T follicular helper cell (primary cell): ENCODE measurements around the gene HOXC5.

Experiments
- DNase-seq: peaks from one replicate; pipeline ENCODE4 v3.0.0-alpha.2; 2020; ENCODE audit warnings: low read depth

HOXC5 gene

DNA sequence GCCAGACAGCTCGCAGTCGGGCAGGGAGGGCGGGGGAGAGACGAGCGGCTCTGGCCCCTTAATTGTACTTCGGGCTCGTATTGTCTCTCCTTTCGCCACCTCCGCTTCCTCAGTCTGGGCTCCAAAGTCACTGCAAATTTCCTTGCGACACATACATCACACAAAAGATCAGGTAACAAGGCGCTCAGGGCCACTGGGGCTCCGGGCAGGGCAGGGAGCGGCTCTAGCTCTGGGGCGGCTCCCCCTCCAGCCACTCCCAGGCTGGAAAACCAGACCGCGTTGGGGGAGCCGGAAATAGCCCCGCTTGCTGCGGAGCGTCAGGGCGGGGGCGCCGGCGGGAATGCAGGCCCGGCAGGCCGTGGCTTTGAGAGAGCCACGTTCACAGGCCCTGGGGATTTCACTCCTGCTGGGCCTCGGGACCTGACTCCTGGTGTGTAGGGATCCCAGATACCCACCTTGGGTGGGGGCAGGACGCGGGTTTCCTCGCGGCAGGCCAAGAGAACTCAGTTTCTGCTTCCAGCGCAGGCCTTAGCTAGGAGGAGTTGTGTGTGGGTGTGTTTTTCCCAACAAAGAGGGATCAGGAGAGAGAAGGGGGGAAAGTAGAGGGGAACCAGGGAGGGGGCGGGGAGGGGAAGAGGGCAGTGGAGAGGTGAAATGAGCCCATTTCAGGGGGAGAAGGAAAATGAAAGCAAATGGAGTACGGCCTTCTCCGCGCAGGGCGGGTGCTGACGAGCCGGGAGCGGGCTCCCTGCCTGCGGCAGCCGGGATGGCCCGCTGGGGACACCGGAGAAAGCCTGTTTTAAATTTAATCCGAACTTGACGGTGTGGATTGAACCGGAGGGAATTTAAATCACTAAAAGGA is 37.2 kb upstream of the HOXC5 start:
- no peak for DNase-seq

DNA sequence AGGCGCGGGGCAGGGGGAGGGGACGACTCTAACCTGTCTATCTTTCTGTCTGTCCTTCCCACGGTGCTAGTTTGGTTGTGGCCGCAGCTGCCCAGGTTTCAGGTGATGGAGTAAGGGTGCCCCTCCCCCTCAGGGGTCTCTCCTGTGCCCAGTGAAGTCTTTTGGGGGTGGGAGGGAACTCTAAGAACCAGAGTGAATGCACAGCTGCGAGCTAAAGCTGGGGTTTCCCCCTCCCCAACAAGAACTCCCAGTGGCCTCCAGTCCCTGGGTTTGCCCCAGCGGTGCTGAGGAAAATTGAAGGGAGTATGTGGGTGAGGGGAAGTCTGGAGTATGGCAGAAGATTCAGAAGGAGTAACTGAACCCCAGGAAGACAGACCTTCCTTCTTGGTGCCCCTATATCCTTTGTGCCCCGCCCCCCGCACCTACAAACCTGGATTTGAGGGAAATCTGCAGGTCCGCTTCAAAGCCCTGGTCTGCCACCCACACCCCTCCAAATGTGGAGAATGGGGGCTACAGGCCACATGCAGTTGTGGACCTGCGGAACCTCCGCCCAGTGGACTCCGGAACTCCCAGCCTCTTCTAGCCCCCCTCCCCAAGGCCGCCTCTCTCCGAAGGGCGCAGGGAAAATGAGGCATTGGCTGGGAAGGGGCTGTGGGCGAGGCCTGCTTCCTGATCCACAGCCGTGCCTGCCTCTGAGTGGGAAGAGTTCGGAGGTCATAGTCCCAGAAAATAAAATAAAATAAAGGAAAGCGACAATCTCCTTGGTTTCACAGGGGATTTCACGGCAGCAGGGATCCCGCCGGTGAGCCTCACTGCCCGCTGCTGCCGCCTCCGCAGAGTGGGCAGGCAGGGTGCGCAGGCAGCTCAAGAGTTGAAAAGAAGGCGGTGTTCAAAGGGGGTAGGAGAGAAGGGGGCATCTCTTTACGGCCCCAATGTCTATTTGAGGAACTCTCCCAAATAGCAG is 36.3 kb upstream of the HOXC5 start:
- no peak for DNase-seq

DNA sequence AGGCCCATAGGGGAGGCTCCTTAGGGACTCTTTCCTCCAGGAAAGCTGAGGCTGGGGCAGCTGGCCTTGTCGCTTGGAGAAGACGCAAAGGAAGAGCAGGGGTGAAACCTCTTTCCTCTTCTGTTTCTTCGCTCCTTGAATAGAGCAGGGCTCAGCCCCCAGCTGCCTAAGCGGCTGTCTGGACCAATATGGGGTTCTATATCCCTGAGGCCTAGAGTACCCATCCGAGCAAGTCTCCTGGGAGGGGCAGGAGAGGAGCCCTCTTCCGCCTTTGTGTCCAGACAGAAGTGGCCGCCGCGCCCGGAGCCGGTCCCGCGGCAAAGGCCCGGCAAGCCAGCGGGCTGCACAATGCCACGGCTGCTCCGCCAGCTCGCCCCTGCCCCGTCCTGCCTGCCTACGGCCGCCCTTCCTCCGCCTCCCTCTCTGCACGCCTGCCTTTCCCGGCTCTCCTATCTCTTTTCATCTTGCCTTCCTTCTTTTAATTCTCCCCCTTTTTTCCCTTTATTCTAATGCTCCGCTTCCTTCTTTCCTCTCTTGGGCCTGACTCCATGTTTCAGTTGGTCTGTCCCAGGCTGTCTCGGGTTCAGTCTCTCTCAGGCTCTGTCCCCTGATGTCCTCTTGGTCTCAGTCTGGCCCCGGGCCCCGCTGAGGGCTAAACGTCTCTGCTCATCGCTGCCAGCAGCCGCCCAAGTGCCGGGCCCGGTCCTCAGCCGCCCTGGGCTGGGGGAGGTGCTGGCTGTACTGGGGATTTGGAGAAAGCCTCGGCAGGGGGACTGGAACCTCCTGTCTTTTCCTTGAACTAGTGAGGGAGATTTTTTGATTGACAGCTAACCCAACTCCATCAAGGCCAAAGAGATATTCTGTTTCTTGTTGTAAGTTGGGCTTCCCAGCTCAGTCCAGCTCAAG is 35.4 kb upstream of the HOXC5 start:
- no peak for DNase-seq

DNA sequence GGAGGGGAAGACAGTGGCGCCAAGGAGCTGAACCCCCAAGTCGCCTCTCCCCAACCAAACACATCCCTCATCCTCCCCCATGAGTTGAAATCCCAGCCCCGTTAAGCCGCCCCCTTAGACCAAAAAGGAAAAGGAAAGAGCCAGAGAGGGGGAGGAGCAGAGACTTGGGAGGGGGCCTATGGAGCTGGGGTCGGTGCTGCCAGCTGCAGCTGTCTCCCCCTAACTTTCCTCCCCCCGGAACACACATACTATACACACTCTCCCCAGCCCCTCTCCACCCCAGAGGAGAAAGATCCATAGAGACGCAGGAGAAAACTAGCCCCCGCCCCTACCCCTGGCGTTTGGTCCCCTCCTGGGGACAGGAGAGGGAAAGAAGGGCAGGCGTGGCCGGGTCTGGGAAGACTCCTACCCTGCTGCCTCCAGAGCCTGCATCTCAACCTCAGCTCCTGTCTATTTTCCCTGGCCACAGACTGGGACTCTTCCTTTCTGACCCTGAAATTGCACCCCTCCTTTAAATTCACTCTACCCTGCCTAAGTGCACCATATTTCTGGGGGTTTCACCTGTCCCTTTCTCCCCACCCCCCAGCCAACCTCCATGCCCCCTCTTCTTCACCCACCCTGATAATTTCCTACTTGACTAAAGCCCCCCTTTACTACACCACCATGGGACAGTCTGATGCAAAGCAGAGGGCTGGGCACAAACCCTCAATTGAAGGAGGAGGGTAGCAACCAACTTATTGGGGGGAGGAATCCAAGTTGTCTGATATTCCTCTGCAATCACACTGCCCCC is 34.5 kb upstream of the HOXC5 start:
- no peak for DNase-seq

DNA sequence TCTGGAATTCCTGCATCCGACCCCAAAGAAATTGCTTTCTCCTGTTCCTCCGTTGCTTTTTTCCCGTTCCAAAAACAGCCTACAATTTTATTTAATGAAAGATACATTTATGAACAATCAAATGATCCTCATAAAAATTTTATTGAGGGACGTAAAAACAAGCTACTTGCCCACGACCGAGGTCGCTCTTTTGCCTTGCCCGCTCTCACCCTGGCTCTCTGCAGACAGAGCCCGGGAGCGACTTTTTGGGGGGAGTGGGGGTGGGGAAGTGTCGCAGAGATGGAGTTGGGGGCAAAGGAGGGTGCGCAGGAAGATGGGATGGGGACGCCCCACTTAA is 34.0 kb upstream of the HOXC5 start:
- no peak for DNase-seq

DNA sequence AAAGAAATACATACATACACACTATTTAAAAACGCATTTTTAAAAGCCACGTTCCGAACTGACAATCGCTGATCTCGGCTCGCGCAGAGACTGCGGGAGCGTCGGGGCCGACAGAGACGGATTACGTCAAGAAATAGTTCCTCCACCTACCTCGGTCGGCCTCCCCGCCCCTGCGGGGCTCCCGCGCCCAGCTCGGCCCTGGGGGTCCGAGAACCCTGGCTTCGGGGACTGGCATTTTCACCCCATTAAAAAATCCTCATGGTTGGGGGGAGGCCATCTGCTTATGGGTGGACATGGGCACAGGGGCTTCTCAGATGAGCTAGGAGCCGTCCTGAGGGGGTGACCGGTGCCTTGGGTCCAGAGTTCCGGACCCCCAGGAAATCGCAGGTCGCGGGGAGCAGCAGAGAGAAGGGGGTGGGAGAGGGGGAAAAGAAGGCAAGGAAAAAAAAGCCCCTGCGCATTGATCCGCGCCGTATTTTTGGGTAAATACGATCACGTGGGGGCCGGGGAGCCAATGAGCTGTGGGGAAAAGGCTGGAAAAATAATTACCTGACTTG is 33.2 kb upstream of the HOXC5 start:
- no peak for DNase-seq

DNA sequence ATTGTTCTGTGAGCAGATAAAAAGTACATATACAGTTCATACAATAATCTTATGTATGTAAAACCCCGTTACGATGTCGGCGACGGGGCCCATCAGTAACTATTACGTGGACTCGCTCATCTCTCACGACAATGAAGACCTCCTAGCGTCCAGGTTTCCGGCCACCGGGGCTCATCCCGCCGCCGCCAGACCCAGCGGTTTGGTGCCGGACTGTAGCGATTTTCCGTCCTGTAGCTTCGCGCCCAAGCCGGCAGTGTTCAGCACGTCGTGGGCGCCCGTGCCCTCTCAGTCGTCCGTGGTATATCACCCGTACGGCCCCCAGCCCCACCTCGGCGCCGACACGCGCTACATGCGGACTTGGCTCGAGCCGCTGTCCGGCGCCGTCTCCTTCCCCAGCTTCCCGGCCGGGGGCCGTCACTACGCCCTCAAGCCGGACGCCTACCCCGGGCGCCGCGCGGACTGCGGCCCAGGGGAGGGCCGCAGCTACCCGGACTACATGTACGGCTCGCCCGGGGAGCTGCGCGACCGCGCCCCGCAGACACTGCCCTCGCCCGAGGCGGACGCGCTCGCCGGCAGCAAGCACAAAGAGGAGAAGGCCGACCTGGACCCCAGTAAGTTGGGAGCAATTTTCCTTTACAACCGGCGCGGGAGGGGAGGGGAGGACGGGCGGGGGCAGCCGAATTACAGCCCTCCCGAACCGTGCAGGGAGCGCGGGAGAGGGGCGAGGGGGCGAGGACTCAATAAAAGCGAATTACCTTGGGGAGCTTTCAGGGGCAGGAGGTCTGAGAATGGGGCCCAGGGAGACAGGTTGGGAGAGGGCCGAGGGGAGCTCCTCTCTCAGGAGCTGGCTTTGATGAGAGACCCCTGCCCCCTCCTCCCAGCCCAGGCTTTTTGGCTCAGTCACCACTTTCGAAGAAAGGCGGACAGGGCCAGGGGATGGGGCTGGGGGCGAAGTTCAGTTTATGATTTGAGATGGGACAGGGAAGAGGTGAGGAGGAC is 32.4 kb upstream of the HOXC5 start, which contains the start of gene HOXC9:
Gene HOXC9 (plus strand): TSS at position 46 of the 999 bp plus-strand sequence. CDS start 28 bp downstream, at position 74.
- no peak for DNase-seq

DNA sequence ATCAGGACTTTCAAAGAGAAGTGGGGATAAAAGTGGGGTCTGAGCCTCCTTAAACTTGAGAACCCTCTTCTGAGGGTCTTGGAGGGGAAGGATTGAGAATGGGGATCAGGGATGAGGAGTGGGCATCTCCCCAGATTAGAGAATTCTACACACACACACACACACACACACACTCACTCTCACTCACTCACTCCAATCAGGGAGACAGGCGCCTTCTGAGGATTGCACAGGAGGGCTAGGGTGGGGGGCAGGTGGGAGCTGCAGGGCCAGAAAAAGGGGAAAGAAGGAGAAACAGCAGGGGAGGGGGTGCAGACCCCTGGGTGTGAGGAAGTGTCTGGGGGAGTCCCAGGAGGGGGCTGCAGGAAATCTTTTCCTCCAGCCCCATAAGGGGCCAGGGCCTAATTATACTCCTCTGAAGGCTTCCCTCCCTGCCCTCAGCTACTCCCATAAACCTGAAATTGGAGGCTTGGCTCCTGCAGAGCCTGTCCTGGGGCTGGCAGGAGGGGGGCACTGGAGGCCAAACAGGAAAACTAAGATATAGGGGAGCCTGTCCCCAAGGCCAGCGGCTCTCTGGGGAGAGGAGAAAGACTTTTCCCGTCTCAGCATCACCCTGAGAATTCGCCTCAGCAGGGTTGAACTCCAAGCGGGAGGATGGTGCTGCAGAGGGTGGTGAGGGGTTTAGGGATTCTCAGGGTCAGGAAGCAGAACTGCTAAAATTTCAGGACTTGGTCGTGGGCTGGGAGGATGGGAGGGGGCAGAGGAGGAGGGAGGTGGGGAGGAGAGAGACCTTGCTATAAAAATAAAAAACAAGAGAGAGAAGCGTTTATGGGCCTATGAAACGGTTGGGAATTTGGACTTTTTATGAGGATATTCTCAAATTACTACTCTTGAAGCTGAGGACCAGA is 31.3 kb upstream of the HOXC5 start:
- DNase-seq, result no peak

DNA sequence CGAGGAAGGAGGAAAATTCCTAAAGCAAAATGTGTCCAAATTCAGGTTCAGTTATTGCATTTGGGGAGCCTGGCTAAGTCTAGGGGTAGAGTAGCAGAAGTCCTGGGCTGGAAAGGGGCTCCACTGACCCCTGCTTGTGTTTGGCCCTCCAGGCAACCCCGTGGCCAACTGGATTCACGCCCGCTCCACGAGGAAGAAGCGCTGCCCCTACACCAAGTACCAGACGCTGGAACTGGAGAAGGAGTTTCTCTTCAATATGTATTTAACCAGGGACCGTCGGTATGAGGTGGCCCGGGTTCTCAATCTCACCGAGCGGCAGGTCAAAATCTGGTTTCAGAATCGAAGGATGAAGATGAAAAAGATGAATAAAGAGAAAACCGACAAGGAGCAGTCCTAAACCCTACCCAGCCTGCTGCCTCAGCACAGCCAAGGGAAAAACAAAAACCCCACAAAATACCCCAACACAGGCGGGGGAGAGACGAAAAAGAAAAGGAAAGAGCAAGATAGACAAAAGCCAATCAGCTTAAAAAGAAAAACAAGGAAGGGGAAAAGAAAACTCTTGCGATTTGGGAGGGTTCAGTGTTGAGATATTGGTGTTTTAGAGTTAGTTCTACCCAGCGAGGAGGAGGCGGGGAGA is 30.5 kb upstream of the HOXC5 start:
- no peak for DNase-seq

DNA sequence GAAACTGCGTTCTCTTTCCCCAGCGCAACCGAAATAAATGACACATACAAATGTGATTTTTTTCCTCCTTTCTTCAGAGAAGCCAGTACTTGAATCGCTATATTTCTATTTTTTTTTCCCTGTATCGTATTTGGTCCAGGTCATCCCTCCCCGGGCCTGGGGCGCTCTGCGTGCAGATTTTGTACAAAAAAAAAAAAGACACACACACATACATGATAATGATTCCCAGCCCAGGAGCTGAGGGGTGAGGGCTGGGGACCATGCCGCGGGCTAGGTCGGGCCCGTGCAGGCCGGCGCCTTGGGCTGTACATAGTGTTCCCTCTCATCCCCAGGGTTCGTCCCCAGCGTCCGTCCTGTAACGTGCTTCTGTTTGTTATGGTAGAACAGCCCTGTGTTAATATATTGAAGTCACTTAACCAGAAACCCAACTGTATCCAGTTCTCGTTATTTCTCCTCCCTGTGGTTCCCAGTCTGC is 29.9 kb upstream of the HOXC5 start:
- no peak for DNase-seq

DNA sequence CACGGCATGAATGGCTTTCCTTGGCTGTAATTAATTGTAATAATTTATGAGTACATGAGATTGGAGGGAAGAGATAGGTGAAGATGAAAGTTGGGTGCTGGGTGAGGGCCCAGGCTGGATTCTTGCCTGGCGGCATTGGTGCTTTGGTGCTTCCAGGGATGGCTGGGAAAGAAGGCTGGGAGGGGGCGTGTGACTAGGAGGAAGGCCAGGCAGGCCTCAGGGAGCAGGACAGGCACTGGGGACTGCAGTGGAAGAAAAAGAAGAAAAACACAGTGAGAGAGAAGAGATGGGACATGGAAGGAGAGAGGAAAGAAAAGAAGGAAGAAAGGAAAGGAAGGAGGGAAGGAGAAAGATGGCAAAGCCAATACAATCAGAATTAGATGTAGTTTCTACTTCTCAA is 29.2 kb upstream of the HOXC5 start:
- DNase-seq, result no peak

DNA sequence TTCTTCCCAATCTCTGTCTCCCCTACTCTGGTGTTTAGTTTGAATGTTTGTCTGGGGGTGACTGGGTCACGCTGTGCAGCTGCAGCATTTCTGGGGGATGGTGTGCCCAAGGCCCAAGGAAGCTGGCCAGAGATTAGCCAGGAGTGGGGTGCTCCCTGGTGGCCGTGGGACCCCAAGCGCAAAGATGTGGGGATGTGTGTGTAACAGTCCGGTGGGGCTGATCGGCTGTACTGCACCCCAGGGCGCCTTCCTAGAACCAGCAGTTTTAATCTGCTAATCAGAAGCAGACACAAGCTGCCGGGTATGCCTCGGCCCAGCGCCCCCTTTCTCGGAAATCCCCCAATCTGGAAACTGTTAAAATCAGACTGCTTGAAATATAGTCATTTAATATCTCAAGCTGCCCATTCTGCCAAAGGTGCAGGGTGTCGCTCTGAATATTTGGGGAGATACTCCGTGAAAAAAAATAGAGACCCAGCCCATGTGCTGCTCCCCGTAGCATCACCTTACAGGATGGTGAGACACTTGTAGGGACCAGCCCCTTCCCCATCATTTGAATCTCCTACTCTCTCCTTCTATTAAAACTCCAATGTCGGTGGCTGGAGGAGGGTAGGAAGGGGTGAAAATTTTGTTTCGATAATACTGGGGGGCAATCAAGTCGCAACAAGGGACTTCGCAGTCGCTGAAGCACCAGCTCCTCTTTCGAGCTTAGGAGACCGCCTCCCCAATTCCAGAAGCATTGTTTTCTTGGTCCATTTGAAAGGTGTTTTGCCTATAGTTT is 28.6 kb upstream of the HOXC5 start:
- no peak for DNase-seq

DNA sequence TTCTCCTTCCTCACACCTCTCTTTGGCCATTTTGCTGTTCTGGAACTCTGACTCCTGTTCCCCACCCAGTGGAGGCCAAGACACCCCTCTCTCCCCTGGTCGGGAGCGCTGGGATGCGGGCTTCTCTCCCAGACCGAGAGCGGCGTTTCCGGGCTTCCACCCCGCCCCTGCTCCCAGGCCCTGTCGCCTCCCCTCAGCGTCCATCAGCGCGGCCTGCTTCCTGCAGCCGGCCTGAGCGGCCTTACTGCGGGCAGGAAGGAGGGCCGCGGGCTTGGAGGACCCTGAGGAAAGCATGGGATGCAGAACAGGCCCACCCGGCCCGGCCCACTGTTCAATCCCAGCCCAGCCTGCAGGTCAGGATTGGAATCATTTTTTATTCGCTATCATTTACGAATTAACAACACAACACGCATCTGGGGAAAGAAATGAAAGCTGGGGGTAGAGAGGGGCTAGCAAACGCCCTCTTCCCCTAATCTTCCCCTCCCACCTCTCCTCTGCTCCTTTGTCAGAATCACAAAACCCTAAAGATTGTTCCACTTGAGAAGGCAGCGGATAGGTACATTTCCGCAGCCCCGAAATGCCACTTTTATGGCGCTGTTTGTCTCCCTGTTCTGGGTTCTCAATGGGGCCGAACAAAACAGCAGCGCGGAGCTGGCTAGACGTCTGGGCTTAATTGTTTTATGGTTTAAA is 27.9 kb upstream of the HOXC5 start:
- DNase-seq, result no peak

DNA sequence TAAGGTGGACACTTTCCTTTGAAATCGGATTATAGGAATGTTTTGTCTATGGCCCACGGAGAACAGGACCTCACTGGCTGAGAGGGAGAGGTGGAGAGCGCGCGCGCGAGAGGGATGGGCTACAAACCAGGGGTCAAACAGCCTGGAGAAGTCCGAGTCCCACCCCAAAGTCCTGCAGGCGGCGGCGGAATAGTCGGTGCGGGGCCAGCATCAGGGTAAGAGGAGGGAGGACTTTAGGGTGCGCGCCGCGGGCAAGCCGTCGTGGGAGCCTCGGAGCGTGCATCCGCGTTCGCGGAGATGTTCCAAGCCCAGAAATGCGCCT is 27.4 kb upstream of the HOXC5 start:
- no peak for DNase-seq

DNA sequence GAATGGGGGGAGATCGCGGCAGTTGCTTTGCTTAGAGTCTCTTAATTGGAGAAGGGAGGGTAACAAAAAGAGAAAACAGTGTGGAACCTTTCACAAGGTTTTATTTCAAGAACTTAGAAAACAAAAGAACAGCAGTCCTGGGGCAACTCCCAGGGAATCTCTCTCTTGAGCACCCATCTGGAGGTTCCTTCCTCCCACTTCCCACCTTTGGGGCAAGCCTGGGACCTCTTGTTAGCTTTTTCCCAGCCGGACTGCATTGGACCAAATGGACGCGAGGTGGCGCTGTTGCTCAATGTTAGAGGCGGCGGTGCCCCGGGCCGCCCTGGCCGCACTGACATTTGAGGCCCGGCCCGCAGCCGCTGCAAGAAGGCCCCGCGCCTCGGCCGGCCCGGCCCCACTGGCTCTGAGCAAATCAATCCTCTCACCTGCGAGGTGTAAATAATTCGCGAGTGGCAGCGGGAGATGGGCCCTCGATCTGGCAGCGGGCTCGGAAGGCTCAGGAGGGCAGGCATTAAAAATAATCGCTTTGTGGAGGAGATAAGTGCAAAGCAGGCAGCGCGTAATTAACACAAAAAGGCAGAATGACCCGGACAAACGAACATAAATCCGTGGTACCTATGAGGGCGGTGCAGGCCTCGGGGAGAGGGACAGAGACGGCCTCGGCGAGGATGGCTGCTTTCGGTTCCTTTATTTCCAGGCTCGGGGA is 26.8 kb upstream of the HOXC5 start:
- DNase-seq, result peak; percentile 74
